HepG2 (cell line): ENCODE results near the gene TNNI2. TPM values are rescaled to one million over a fixed set of nuclear protein-coding genes. Genes with fewer than 3 reads are reported as not detected.

Experiments
- ATAC-seq: fragments of 200-7000 bp; cut with Tn5 transposase; 3 replicates; pipeline ENCODE4 v1.9.1; 2020; ENCODE audit warnings: mild to moderate bottlenecking, moderate library complexity
- BruUV-seq: library from RNA; stranded (reverse); fragments of 400-500 nt; replicated peaks from 2 replicates; lab custom pipeline; 2021; lab: Mats Ljungman, UMichigan
- CTCF ChIA-PET: fragments of 300-600 bp; formaldehyde crosslinking; extraction: SDS; loops from one replicate; lab custom pipeline; 2021; ENCODE audit warnings: low total read pairs, inconsistent platforms, low intra/inter-chr PET ratio; lab: Yijun Ruan, JAX
- POLR2A ChIA-PET: fragments of 350-600 bp; sonication (Branson Sonifier 250); formaldehyde crosslinking; loops from one replicate; lab custom pipeline; 2020; ENCODE audit warnings: antibody characterized with exemption, inconsistent platforms; lab: Yijun Ruan, JAX
- DNase-seq: peaks from one replicate; pipeline ENCODE4 v3.0.0-alpha.2; 2015; ENCODE audit warnings: low spot score
- FAIRE-seq: peaks from 3 replicates; lab custom pipeline; 2011; peaks lifted over from hg19 to GRCh38; lab: Jason Lieb, UNC
- H2AFZ ChIP-seq: one replicate; pipeline ENCODE4 v1.6.1; 2011; ENCODE audit warnings: low read length, inconsistent platforms
- H3K27ac ChIP-seq: fragments of 300-600 bp; 3 replicates; pipeline ENCODE4 v1.8.0; 2011; ENCODE audit warnings: mixed run types, mild to moderate bottlenecking, mixed read lengths, low read length, inconsistent platforms; ENCODE audit not compliant: insufficient read depth; ENCODE audit errors: extremely low read length
- H3K27me3 ChIP-seq, 2 experiments: fragments of 200-600 bp in 1 of 2; 2 replicates in 1 of 2; 3 replicates in 1 of 2; pipeline versions ENCODE4 v1.6.0 to v1.8.0; 2011; ENCODE audit warnings: low read length in 2 of 2, mild to moderate bottlenecking in 2 of 2, moderate library complexity in 2 of 2, inconsistent platforms in 1 of 2; ENCODE audit not compliant: insufficient read depth in 2 of 2, control insufficient read depth in 1 of 2
- H3K36me3 ChIP-seq, 2 experiments: fragments of 200-600 bp in 1 of 2; replicated peaks in 1 of 2; 2 replicates in 1 of 2; 3 replicates in 1 of 2; pipeline versions ENCODE4 v1.5.1 to v1.8.0; 2011; ENCODE audit warnings: low read length in 2 of 2, inconsistent platforms in 1 of 2; ENCODE audit not compliant: insufficient read depth in 2 of 2, control insufficient read depth in 1 of 2
- H3K4me1 ChIP-seq: 2 replicates; pipeline ENCODE4 v1.5.1; 2012; ENCODE audit warnings: low read length, inconsistent platforms; ENCODE audit not compliant: insufficient read depth
- H3K4me2 ChIP-seq: 2 replicates; pipeline ENCODE4 v1.6.0; 2011; ENCODE audit warnings: low read depth, low read length, inconsistent platforms
- H3K4me3 ChIP-seq, 3 experiments: fragments of 200-600 bp in 1 of 3; sonication (generic), shearing (Covaris generic) in 1 of 3; replicated peaks in 1 of 3; 2 replicates each; pipeline ENCODE4 v1.5.1; 2011 to 2016; ENCODE audit warnings: low read length in 3 of 3, inconsistent platforms in 2 of 3, low read depth in 2 of 3, mild to moderate bottlenecking in 2 of 3, control low read depth in 1 of 3, mixed read lengths in 1 of 3; ENCODE audit not compliant: insufficient read depth in 1 of 3
- H3K79me2 ChIP-seq: one replicate; pipeline ENCODE4 v1.6.1; 2011; ENCODE audit warnings: low read length, inconsistent platforms; ENCODE audit not compliant: insufficient read depth
- H3K9ac ChIP-seq: 2 replicates; pipeline ENCODE4 v1.6.0; 2011; ENCODE audit warnings: mild to moderate bottlenecking, low read depth, low read length, inconsistent platforms; ENCODE audit not compliant: insufficient read depth
- H3K9me3 ChIP-seq: 2 replicates; pipeline ENCODE4 v1.5.1; 2012; ENCODE audit warnings: mild to moderate bottlenecking, low read length
- H4K20me1 ChIP-seq: 2 replicates; pipeline ENCODE4 v1.6.0; 2011; ENCODE audit warnings: inconsistent platforms, mild to moderate bottlenecking, low read length, moderate library complexity; ENCODE audit not compliant: insufficient read depth
- ATF4 ChIP-seq, 2 experiments: fragments of 450-650 bp in 1 of 2; sonication (generic) in 1 of 2; formaldehyde crosslinking; IDR thresholded peaks; 2 replicates each; pipeline versions ENCODE4 v1.5.0 to v1.8.0; 2020 to 2022; ENCODE audit warnings: mild to moderate bottlenecking in 1 of 2, missing genetic modification reagents in 1 of 2
- BORCS8-MEF2B ChIP-seq: sonication (generic); formaldehyde crosslinking; IDR thresholded peaks from 2 replicates; pipeline ENCODE4 v1.8.0; 2022; ENCODE audit warnings: mild to moderate bottlenecking, missing genetic modification reagents
- ETV5 ChIP-seq: IDR thresholded peaks from 2 replicates; pipeline ENCODE4 v1.6.1; 2018; ENCODE audit warnings: missing biosample characterization, missing genetic modification reagents, inconsistent platforms, borderline replicate concordance
- FOXA3 ChIP-seq: IDR thresholded peaks from 2 replicates; pipeline ENCODE4 v1.6.1; 2016; ENCODE audit warnings: missing genetic modification reagents, missing compliant biosample characterization
- HNRNPH1 ChIP-seq: fragments of 200-400 bp; formaldehyde crosslinking; optimal IDR thresholded peaks from 2 replicates; pipeline ENCODE3; 2017; ENCODE audit warnings: mild to moderate bottlenecking, low read depth, low read length
- IRF1 ChIP-seq: sonication (generic); formaldehyde crosslinking; IDR thresholded peaks from 2 replicates; pipeline ENCODE4 v1.4.0; 2020; ENCODE audit warnings: low read depth, mild to moderate bottlenecking, missing genetic modification reagents
- JARID2 ChIP-seq: sonication (generic); formaldehyde crosslinking; IDR thresholded peaks from 2 replicates; pipeline ENCODE4 v1.8.1; 2023; ENCODE audit warnings: missing genetic modification reagents, inconsistent platforms; ENCODE audit not compliant: insufficient replicate concordance
- MEIS1 ChIP-seq: sonication (generic); formaldehyde crosslinking; IDR thresholded peaks from 2 replicates; pipeline ENCODE4 v1.9.0; 2021; ENCODE audit warnings: mild to moderate bottlenecking, missing genetic modification reagents, moderate library complexity, borderline replicate concordance
- MLX ChIP-seq: IDR thresholded peaks from 2 replicates; pipeline ENCODE4 v1.6.1; 2016
- RBM22 ChIP-seq: fragments of 200-400 bp; formaldehyde crosslinking; optimal IDR thresholded peaks from 2 replicates; pipeline ENCODE3; 2017; ENCODE audit warnings: mild to moderate bottlenecking, low read length, moderate library complexity
- SETDB1 ChIP-seq: sonication (generic); formaldehyde crosslinking; IDR thresholded peaks from 2 replicates; pipeline ENCODE4 v1.5.1; 2020; ENCODE audit warnings: missing genetic modification reagents, mild to moderate bottlenecking, borderline replicate concordance
- WIZ ChIP-seq: sonication (generic); formaldehyde crosslinking; IDR thresholded peaks from 2 replicates; pipeline ENCODE4 v1.5.1; 2020; ENCODE audit warnings: mild to moderate bottlenecking, missing genetic modification reagents
- ZBTB3 ChIP-seq: sonication (generic); formaldehyde crosslinking; IDR thresholded peaks from 2 replicates; pipeline ENCODE4 v1.4.0; 2020; ENCODE audit warnings: low read depth, mild to moderate bottlenecking, moderate library complexity, missing genetic modification reagents, borderline replicate concordance
- ZNF547 ChIP-seq: sonication (generic); formaldehyde crosslinking; IDR thresholded peaks from 2 replicates; pipeline ENCODE4 v1.5.1; 2020; ENCODE audit warnings: mild to moderate bottlenecking, missing genetic modification reagents
- ZNF577 ChIP-seq: sonication (generic); formaldehyde crosslinking; IDR thresholded peaks from 2 replicates; pipeline ENCODE4 v1.4.0; 2020; ENCODE audit warnings: mild to moderate bottlenecking, low read depth, missing genetic modification reagents, borderline replicate concordance
- ZNF772 ChIP-seq: sonication (generic); formaldehyde crosslinking; IDR thresholded peaks from 2 replicates; pipeline ENCODE4 v1.5.0; 2020; ENCODE audit warnings: mild to moderate bottlenecking, missing genetic modification reagents
- ZNF841 ChIP-seq: sonication (generic); formaldehyde crosslinking; IDR thresholded peaks from 2 replicates; pipeline ENCODE4 v1.8.1; 2023; ENCODE audit warnings: missing genetic modification reagents, borderline replicate concordance
- WGBS: methylation state at CpG from one replicate; pipeline ENCODE4 v1.1.6; 2017; ENCODE audit warnings: low lambda C conversion rate; 5-methylcytosine and 5-hydroxymethylcytosine counted together
- in situ Hi-C: cut with HindIII; loops from 2 replicates; pipeline ENCODE4 v1.10.0; 2017; ENCODE audit warnings: low pct_unique_long_range_greater_than_20kb; ENCODE audit not compliant: extremely low pct_ligation_motif_present
- intact Hi-C: fragments of 100-400 bp; cut with micrococcal nuclease; formaldehyde crosslinking; loops from one replicate; pipeline ENCODE4 v1.10.0; 2022; ENCODE audit not compliant: unreplicated experiment
- polyA plus RNA-seq, 8 experiments: library from polyadenylated mRNA; depleted of rRNA in 3 of 8; stranded (reverse) in 7 of 8; unstranded in 1 of 8; fragments of >200 nt; fragmentation: Illumina TruSeq in 4 of 8; extraction: Trizol in 4 of 8; gene quantifications; 2 replicates each; pipeline versions ENCODE4 v1.2.1 to v1.2.3, GENCODE V29; 2011 to 2016; ENCODE audit warnings: low read depth in 4 of 8, missing spikeins in 1 of 8, mixed read lengths in 1 of 8; ENCODE audit not compliant: insufficient read depth in 1 of 8
- total RNA-seq, 5 experiments: library from RNA; depleted of rRNA; stranded (reverse); fragments of >200 nt; fragmentation: Illumina TruSeq; extraction: Trizol; gene quantifications; 2 replicates each; pipeline ENCODE4 v1.2.3, GENCODE V29; 2016; ENCODE audit warnings: low read depth in 1 of 5

The TNNI2 gene
- total and polyA plus RNA-seq, 2 of the 13 experiments (the other 11 are each of a cell fraction or from before 2014, with no cell fraction given): 7.2 to 12.0 TPM

- ATAC-seq (no peak), DNase-seq (no peak), FAIRE-seq (no peak)
- TF ChIP-seq RBM22 (no peak), ZNF577 (CRISPR knock-in tag) (no peak), SETDB1 (CRISPR knock-in tag) (no peak), WIZ (no peak)
- in situ Hi-C loops: no loop called here
- H4K20me1 ChIP-seq: no peaks in the 10 kb centered on the region
- BruUV-seq: no TSS peak
- ChIA-PET CTCF (no interaction called here), POLR2A (no interaction called here)
- H2AFZ ChIP-seq: no peak overlapping the region
- H3K4me2 ChIP-seq: no peak overlapping the region
- intact Hi-C loops: no loop called here
- H3K9me3 ChIP-seq: no peaks in the 10 kb centered on the region
- no peaks in the 10 kb centered on the region for H3K36me3 ChIP-seq
- 4% methylated on average over 5 of the region's 8 CpGs for WGBS
- H3K4me1 ChIP-seq: no peaks in the 10 kb centered on the region
- H3K27ac ChIP-seq: no peak overlapping the region
- H3K9ac ChIP-seq: no peak overlapping the region
- no peak overlapping the region for H3K4me3 ChIP-seq
- H3K79me2 ChIP-seq: no peaks in the 10 kb centered on the region
- peaks cover 28 to 93% of the 10 kb centered on the region in 2 experiments for H3K27me3 ChIP-seq
These were observed 28.6 kb downstream of the TNNI2 start for GRCh38 chr11:1867381-1867780.

GRCh38 chr11:1868056-1868635 is 29.4 kb downstream of the TNNI2 start:
- in situ Hi-C loops: no loop called here
- BruUV-seq: no TSS peak
- no CpG with 5 or more reads among the region's 14 CpGs for WGBS
- no peaks in the 10 kb centered on the region for H3K36me3 ChIP-seq
- H4K20me1 ChIP-seq: no peaks in the 10 kb centered on the region
- ChIA-PET CTCF (no interaction called here), POLR2A (no interaction called here)
- no peak for ATAC-seq
- no peak overlapping the region for H3K4me3 ChIP-seq
- H3K4me1 ChIP-seq: no peaks in the 10 kb centered on the region
- no peak overlapping the region for H3K27ac ChIP-seq
- intact Hi-C loops: no loop called here
- H3K9me3 ChIP-seq: no peaks in the 10 kb centered on the region
- no peaks in the 10 kb centered on the region for H3K79me2 ChIP-seq
- no peak for FAIRE-seq
- H3K4me2 ChIP-seq: no peak overlapping the region
- H2AFZ ChIP-seq: no peak overlapping the region
- no peak for DNase-seq
- H3K27me3 ChIP-seq: peaks cover 27 to 91% of the 10 kb centered on the region in 2 experiments
- no peak overlapping the region for H3K9ac ChIP-seq
- TF ChIP-seq ZBTB3 (CRISPR knock-in tag): no peak
- no peak for TF ChIP-seq FOXA3 (CRISPR knock-in tag)
- TF ChIP-seq IRF1 (CRISPR knock-in tag): no peak
- no peak for TF ChIP-seq ZNF577 (CRISPR knock-in tag)
- TF ChIP-seq ZNF547 (CRISPR knock-in tag): no peak
- TF ChIP-seq ZNF772 (CRISPR knock-in tag): no peak
- TF ChIP-seq JARID2 (CRISPR knock-in tag): no peak
- no peak for TF ChIP-seq ETV5 (CRISPR knock-in tag)
- TF ChIP-seq MLX: no peak
- no peak for TF ChIP-seq ATF4 (CRISPR knock-in tag; IDR thresholded peaks at IDR 0.05)
- TF ChIP-seq MEIS1 (CRISPR knock-in tag): no peak
- TF ChIP-seq BORCS8-MEF2B: no peak
- no peak for TF ChIP-seq ZNF841 (CRISPR knock-in tag)
- no peak for TF ChIP-seq HNRNPH1
